Stimulated activated naive B cell treated with anti-CD40 and anti-IgM and Interleukin-4, amounts not matched to agents 10 μg/mL and 1 μg/mL and 100 μg/mL, for 72 hours (primary cell): ENCODE data around the gene PTGES3L.
"Not testable (repeated sequence)": the region's sequence is repeated elsewhere in the genome, so short reads cannot be mapped to it uniquely, and the experiment has no call there.

Experiments
- ATAC-seq, 2 donors: fragments of 150-1000 bp; cut with Tn5 transposase; replicated peaks; 2 replicates each; pipeline ENCODE4 v1.10.0; 2021; ENCODE audit warnings: moderate library complexity in 1 of 2
- DNase-seq: peaks from one replicate; pipeline ENCODE4 v3.0.0; 2021
- H3K27ac Mint-ChIP-seq: one replicate; pipeline ENCODE4 v1.8.0; 2022; ENCODE audit warnings: mild to moderate bottlenecking, mixed read lengths
- H3K27me3 Mint-ChIP-seq, 2 donors: one replicate each; pipeline ENCODE4 v1.8.0; 2022; ENCODE audit warnings: mixed read lengths in 2 of 2
- H3K36me3 Mint-ChIP-seq, 2 donors: one replicate each; pipeline ENCODE4 v1.8.0; 2022; ENCODE audit warnings: mixed read lengths in 2 of 2, mild to moderate bottlenecking in 1 of 2
- H3K4me1 Mint-ChIP-seq, 2 donors: one replicate each; pipeline ENCODE4 v1.8.0; 2022; ENCODE audit warnings: mixed read lengths in 2 of 2, mild to moderate bottlenecking in 1 of 2
- H3K4me3 Mint-ChIP-seq, 2 donors: one replicate each; pipeline ENCODE4 v1.8.0; 2022; ENCODE audit warnings: mild to moderate bottlenecking in 2 of 2, mixed read lengths in 2 of 2, moderate library complexity in 1 of 2
- H3K9me3 Mint-ChIP-seq, 2 donors: one replicate each; pipeline ENCODE4 v1.8.0; 2022; ENCODE audit warnings: mixed read lengths in 2 of 2, mild to moderate bottlenecking in 1 of 2

Gene PTGES3L

GRCh38 chr17:42975701-42976100, 4.2 kb downstream of the PTGES3L start:
- H3K4me1 Mint-ChIP-seq = peaks cover 8 to 19% of the 10 kb centered on the region in 2 donors
- not testable (repeated sequence) for ATAC-seq, H3K36me3 Mint-ChIP-seq, H3K9me3 Mint-ChIP-seq, H3K27me3 Mint-ChIP-seq, H3K4me3 Mint-ChIP-seq, DNase-seq, H3K27ac Mint-ChIP-seq

GRCh38 chr17:42975265-42975664, 4.6 kb downstream of the PTGES3L start:
- peaks cover 0 to 1% of the 10 kb centered on the region in 2 donors for H3K36me3 Mint-ChIP-seq
- ATAC-seq = no peak
- peaks cover 8 to 16% of the 10 kb centered on the region in 2 donors for H3K4me1 Mint-ChIP-seq
- no peaks in the 10 kb centered on the region for H3K27me3 Mint-ChIP-seq
- H3K27ac Mint-ChIP-seq = no peak overlapping the region
- no peak for DNase-seq
- no peaks in the 10 kb centered on the region for H3K9me3 Mint-ChIP-seq
- H3K4me3 Mint-ChIP-seq = no peak overlapping the region

- not testable (repeated sequence) for H3K4me3 Mint-ChIP-seq, H3K36me3 Mint-ChIP-seq, H3K27me3 Mint-ChIP-seq, H3K27ac Mint-ChIP-seq, H3K9me3 Mint-ChIP-seq, ATAC-seq, H3K4me1 Mint-ChIP-seq, DNase-seq
These were observed 6.6 kb downstream of the PTGES3L start for GRCh38 chr17:42973323-42973722.

GRCh38 chr17:42971589-42971988, 8.3 kb downstream of the PTGES3L start:
- H3K4me3 Mint-ChIP-seq = no peak overlapping the region
- ATAC-seq (no peak), DNase-seq (no peak)
- H3K27me3 Mint-ChIP-seq = no peaks in the 10 kb centered on the region
- peaks cover 0 to 4% of the 10 kb centered on the region in 2 donors for H3K4me1 Mint-ChIP-seq
- no peak overlapping the region for H3K27ac Mint-ChIP-seq
- no peaks in the 10 kb centered on the region for H3K9me3 Mint-ChIP-seq
- H3K36me3 Mint-ChIP-seq = no peaks in the 10 kb centered on the region

GRCh38 chr17:42969001-42969581, 10.8 kb downstream of the PTGES3L start:
- no peak for ATAC-seq
- no peak overlapping the region for H3K27ac Mint-ChIP-seq
- H3K4me1 Mint-ChIP-seq = peaks cover 8 to 9% of the 10 kb centered on the region in 2 donors
- no peaks in the 10 kb centered on the region for H3K27me3 Mint-ChIP-seq
- peaks cover 5% of the 10 kb centered on the region in 2 donors for H3K36me3 Mint-ChIP-seq
- no peaks in the 10 kb centered on the region for H3K9me3 Mint-ChIP-seq
- DNase-seq = no peak
- no peak overlapping the region for H3K4me3 Mint-ChIP-seq

GRCh38 chr17:42967925-42968324, 12.0 kb downstream of the PTGES3L start:
- Mint-ChIP-seq H3K4me3 (no peak overlapping the region), H3K27me3 (no peaks in the 10 kb centered on the region), H3K9me3 (no peaks in the 10 kb centered on the region), H3K4me1 (peaks cover 13 to 18% of the 10 kb centered on the region in 2 donors), H3K27ac (no peak overlapping the region), H3K36me3 (peaks cover 8 to 11% of the 10 kb centered on the region in 2 donors)
- DNase-seq (no peak), ATAC-seq (no peak)

GRCh38 chr17:42964161-42964932, 15.5 kb downstream of the PTGES3L start, which contains the start of gene AARSD1:
Gene AARSD1, minus strand, starts transcription at chr17:42964454. Its CDS starts 14 bp downstream, at chr17:42964440.
- no peaks in the 10 kb centered on the region for H3K27me3 Mint-ChIP-seq
- DNase-seq (peak; percentile 88), ATAC-seq (peak; percentile 97 to 98)
- peak within 1 kb of the TSS; percentile 87 to 90 for H3K4me3 Mint-ChIP-seq
- H3K27ac Mint-ChIP-seq = peak within 1 kb of the TSS; percentile 96
- peaks cover 21 to 31% of the 10 kb centered on the region in 2 donors for H3K36me3 Mint-ChIP-seq
- H3K9me3 Mint-ChIP-seq = no peaks in the 10 kb centered on the region
- H3K4me1 Mint-ChIP-seq = peaks cover 11 to 25% of the 10 kb centered on the region in 2 donors

GRCh38 chr17:42953669-42954068, 26.2 kb downstream of the PTGES3L start:
- Mint-ChIP-seq H3K4me1 (peaks cover 6 to 7% of the 10 kb centered on the region in 2 donors), H3K27ac (peak overlapping the region; percentile 26)

GRCh38 chr17:42950044-42950783, 29.7 kb downstream of the PTGES3L start:
- ATAC-seq (no peak), DNase-seq (no peak)
- Mint-ChIP-seq H3K9me3 (no peaks in the 10 kb centered on the region), H3K36me3 (peaks cover 35 to 54% of the 10 kb centered on the region in 2 donors), H3K4me1 (peaks cover 0 to 5% of the 10 kb centered on the region in 2 donors), H3K4me3 (no peak overlapping the region), H3K27ac (no peak overlapping the region), H3K27me3 (no peaks in the 10 kb centered on the region)

More at GRCh38 chr17:42953669-42954068, 26.2 kb downstream of the PTGES3L start:
- peaks cover 52 to 68% of the 10 kb centered on the region in 2 donors for H3K36me3 Mint-ChIP-seq
- no peaks in the 10 kb centered on the region for H3K27me3 Mint-ChIP-seq
- DNase-seq (no peak), ATAC-seq (no peak)
- no peaks in the 10 kb centered on the region for H3K9me3 Mint-ChIP-seq
- no peak overlapping the region for H3K4me3 Mint-ChIP-seq

GRCh38 chr17:42946812-42947211, 33.1 kb downstream of the PTGES3L start:
- Mint-ChIP-seq H3K36me3 (peaks cover 18 to 34% of the 10 kb centered on the region in 2 donors), H3K9me3 (no peaks in the 10 kb centered on the region), H3K4me1 (peaks cover 0 to 2% of the 10 kb centered on the region in 2 donors), H3K27ac (no peak overlapping the region), H3K4me3 (no peak overlapping the region), H3K27me3 (no peaks in the 10 kb centered on the region)
- DNase-seq (no peak), ATAC-seq (no peak)

- no peak for ATAC-seq
These were observed 35.7 kb downstream of the PTGES3L start for GRCh38 chr17:42944211-42944610.

GRCh38 chr17:42937712-42938596, 41.9 kb downstream of the PTGES3L start:
- no peak overlapping the region for H3K4me3 Mint-ChIP-seq
- H3K36me3 Mint-ChIP-seq = no peaks in the 10 kb centered on the region
- ATAC-seq (peak; percentile 70 to 73), DNase-seq (peak; percentile 2)
- no peaks in the 10 kb centered on the region for H3K4me1 Mint-ChIP-seq
- H3K27ac Mint-ChIP-seq = peak overlapping the region; percentile 14
- peaks cover 4 to 10% of the 10 kb centered on the region in 2 donors for H3K27me3 Mint-ChIP-seq
- H3K9me3 Mint-ChIP-seq = no peaks in the 10 kb centered on the region

More at GRCh38 chr17:42944211-42944610, 35.7 kb downstream of the PTGES3L start:
- H3K4me3 Mint-ChIP-seq = no peak overlapping the region
- no peak overlapping the region for H3K27ac Mint-ChIP-seq
- peaks cover 0 to 2% of the 10 kb centered on the region in 2 donors for H3K4me1 Mint-ChIP-seq
- H3K36me3 Mint-ChIP-seq = peaks cover 6 to 13% of the 10 kb centered on the region in 2 donors
- no peaks in the 10 kb centered on the region for H3K9me3 Mint-ChIP-seq
- H3K27me3 Mint-ChIP-seq = no peaks in the 10 kb centered on the region
- no peak for DNase-seq

GRCh38 chr17:42929497-42929844, 50.4 kb downstream of the PTGES3L start:
- ATAC-seq = no peak
- DNase-seq = no peak
- H3K27ac Mint-ChIP-seq = no peak overlapping the region

More at GRCh38 chr17:42929497-42929844, 50.4 kb downstream of the PTGES3L start:
- Mint-ChIP-seq H3K9me3 (no peaks in the 10 kb centered on the region), H3K4me1 (peaks cover 6 to 15% of the 10 kb centered on the region in 2 donors), H3K36me3 (no peaks in the 10 kb centered on the region), H3K27me3 (peaks cover 7 to 10% of the 10 kb centered on the region in 2 donors), H3K4me3 (no peak overlapping the region)
